Measurements from ENCODE around the gene PITPNC1.

DNA sequence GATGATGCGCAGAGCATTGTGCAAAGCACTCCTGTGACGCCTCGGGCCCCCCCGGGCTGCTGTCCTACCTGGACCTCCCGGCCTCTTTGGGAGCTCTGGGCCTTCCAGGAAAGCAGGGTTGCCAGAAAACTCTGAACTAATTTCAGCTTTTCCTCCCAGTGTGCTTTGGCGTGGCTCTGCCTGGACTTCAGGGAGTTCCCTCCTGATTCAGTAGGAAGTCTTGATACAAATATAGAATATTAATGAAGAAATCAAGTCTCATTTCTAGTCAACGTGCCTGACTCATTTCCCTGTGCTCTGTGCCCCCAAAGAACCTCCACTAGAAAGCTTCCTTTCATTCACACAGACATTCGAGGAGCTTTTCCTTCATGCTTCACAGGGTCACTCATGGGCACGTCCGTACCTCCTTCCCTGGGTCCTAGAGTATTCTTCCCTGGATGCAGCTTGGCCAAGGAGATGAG is 256.7 kb downstream of the PITPNC1 start:
- TF ChIP-seq, protein P1, sequence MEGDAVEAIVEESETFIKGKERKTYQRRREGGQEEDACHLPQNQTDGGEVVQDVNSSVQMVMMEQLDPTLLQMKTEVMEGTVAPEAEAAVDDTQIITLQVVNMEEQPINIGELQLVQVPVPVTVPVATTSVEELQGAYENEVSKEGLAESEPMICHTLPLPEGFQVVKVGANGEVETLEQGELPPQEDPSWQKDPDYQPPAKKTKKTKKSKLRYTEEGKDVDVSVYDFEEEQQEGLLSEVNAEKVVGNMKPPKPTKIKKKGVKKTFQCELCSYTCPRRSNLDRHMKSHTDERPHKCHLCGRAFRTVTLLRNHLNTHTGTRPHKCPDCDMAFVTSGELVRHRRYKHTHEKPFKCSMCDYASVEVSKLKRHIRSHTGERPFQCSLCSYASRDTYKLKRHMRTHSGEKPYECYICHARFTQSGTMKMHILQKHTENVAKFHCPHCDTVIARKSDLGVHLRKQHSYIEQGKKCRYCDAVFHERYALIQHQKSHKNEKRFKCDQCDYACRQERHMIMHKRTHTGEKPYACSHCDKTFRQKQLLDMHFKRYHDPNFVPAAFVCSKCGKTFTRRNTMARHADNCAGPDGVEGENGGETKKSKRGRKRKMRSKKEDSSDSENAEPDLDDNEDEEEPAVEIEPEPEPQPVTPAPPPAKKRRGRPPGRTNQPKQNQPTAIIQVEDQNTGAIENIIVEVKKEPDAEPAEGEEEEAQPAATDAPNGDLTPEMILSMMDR (IDR thresholded peaks at IDR 0.05; ENCODE audit: extremely low read depth in 1 of 2, insufficient read depth in 1 of 2, low read depth in 1 of 2, low read length in 2 of 2): no peak
- no peak for TF ChIP-seq EZH2 (IDR thresholded peaks at IDR 0.05; ENCODE audit: borderline replicate concordance, low read depth, low read length, severe bottlenecking)

Measured in endothelial cell of umbilical vein (primary cell).